Measurements from ENCODE around the gene P2RY2. TPM values are rescaled to one million over a fixed set of nuclear protein-coding genes. Genes with fewer than 3 reads are reported as not detected.

The P2RY2 gene
- total and polyA plus RNA-seq, 2 experiments from 2014 or later, result 0.63 to 1.6 TPM

DNA sequence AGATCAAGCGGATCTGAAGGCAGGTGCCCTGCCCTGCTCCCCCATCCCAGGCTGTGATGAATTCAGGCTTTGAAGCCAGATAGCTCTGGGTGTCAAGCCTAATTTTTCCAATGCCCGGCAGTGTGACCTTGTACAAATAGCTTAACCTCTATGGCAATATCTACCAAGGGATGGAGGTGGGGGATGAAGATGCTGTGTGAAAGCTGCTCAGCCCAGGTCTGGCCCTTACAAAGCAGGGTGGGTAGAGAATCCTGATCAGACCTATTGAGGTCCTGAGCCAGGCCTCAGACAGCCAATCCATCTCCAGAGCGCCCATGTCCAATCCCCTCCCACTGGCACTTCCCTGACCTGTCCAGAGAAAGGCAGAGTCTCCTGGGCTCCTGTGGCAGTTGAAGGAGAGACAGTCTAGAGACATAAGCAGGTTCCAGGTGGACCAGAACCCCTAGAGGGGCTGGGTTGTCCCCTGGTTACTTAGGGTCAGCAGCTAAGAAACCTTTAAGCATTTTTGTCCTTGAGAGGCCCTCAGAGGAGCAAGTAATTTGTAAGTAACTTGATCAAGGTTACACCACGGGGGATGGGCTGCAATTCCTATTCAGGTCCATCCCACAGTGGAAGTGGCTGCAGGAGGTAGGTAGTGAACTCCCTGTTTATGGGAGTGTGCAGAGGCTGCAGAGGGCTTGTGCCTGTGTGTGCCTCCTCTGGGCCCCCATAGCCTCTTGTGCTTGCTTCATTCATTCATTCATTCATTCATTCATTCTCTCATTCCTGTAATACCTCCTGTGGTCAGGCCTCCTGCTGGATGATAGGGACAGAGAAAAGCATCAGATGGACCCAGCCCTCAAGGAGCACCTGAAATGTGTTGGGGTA, 10.4 kb downstream of the P2RY2 start (continued):
- TF ChIP-seq EZH2 (IDR thresholded peaks at IDR 0.05; ENCODE audit: low read depth, unreplicated experiment) (no peak), JUNB (IDR thresholded peaks at IDR 0.05; ENCODE audit: unreplicated experiment) (no peak), STAT1 (IDR thresholded peaks at IDR 0.05; ENCODE audit: unreplicated experiment) (no peak), NANOG (IDR thresholded peaks at IDR 0.05; ENCODE audit: borderline replicate concordance) (no peak), CTCF (conservative IDR thresholded peaks at IDR 0.05; ENCODE audit: low read depth in 2 of 2) (no peak), CREB1 (CRISPR knock-in tag; IDR thresholded peaks at IDR 0.05; ENCODE audit: low read depth) (no peak), ZNF114 (CRISPR knock-in tag; IDR thresholded peaks at IDR 0.05) (no peak), REST (IDR thresholded peaks at IDR 0.05; ENCODE audit: unreplicated experiment) (no peak), EZH2phosphoT487 (IDR thresholded peaks at IDR 0.05; ENCODE audit: unreplicated experiment) (no peak)
- TF ChIP-seq, protein P1, sequence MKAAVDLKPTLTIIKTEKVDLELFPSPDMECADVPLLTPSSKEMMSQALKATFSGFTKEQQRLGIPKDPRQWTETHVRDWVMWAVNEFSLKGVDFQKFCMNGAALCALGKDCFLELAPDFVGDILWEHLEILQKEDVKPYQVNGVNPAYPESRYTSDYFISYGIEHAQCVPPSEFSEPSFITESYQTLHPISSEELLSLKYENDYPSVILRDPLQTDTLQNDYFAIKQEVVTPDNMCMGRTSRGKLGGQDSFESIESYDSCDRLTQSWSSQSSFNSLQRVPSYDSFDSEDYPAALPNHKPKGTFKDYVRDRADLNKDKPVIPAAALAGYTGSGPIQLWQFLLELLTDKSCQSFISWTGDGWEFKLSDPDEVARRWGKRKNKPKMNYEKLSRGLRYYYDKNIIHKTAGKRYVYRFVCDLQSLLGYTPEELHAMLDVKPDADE (IDR thresholded peaks at IDR 0.05), result no peak

GRCh38 chr11:73229321-73229895, 11.3 kb downstream of the P2RY2 start:
- Histone ChIP-seq H3F3A (replicated peaks; ENCODE audit: low read depth) (no peaks in the 10 kb centered on the region), H3K36me3 (ENCODE audit: insufficient read depth) (no peaks in the 10 kb centered on the region), H4K20me1 (replicated peaks; ENCODE audit: insufficient read depth) (no peaks in the 10 kb centered on the region), H3K4me1 (ENCODE audit: insufficient read depth) (peaks cover 12% of the 10 kb centered on the region), H3K4me3 (no peak overlapping the region), H3K79me2 (replicated peaks; ENCODE audit: insufficient read depth) (no peaks in the 10 kb centered on the region), H3K9me2 (ENCODE audit: insufficient read depth) (no peaks in the 10 kb centered on the region), H3K27me3 (ENCODE audit: insufficient read depth) (no peaks in the 10 kb centered on the region), H2AFZ (no peak overlapping the region), H3K4me2 (no peak overlapping the region), H3K27ac (ENCODE audit: low read depth) (no peak overlapping the region)
- DNase-seq (ENCODE audit: low spot score) (no peak), ATAC-seq (no peak)
- Mint-ChIP-seq H3K27me3 (ENCODE audit: insufficient read depth, low read depth, poor library complexity) (peaks cover 8% of the 10 kb centered on the region), H3K4me1 (peaks cover 25% of the 10 kb centered on the region), H3K4me3 (no peak overlapping the region), H3K9me3 (no peaks in the 10 kb centered on the region), H3K27ac (no peak overlapping the region), H3K36me3 (ENCODE audit: low read depth) (no peaks in the 10 kb centered on the region; the same call in 2 of the 3 replicates)
- TF ChIP-seq, protein P1 (IDR thresholded peaks at IDR 0.05), result no peak
- TF ChIP-seq NANOG (IDR thresholded peaks at IDR 0.05; ENCODE audit: borderline replicate concordance), result no peak
- no peak for TF ChIP-seq CREB1 (CRISPR knock-in tag; IDR thresholded peaks at IDR 0.05; ENCODE audit: low read depth)
- no peak for TF ChIP-seq REST (IDR thresholded peaks at IDR 0.05; ENCODE audit: unreplicated experiment)
- no peak for TF ChIP-seq ZNF114 (CRISPR knock-in tag; IDR thresholded peaks at IDR 0.05)
- TF ChIP-seq JUNB (IDR thresholded peaks at IDR 0.05; ENCODE audit: unreplicated experiment), result no peak
- no peak for TF ChIP-seq EZH2 (IDR thresholded peaks at IDR 0.05; ENCODE audit: low read depth, unreplicated experiment)
- no peak for TF ChIP-seq STAT1 (IDR thresholded peaks at IDR 0.05; ENCODE audit: unreplicated experiment)
- TF ChIP-seq CTCF (conservative IDR thresholded peaks at IDR 0.05; ENCODE audit: low read depth in 2 of 2), result no peak

Data from GM23338 (cell line).